Activated CD4-positive, alpha-beta T cell treated with anti-CD3 and anti-CD28 coated beads, Interleukin-2, amount 10 ng/mL, durations not matched to agents 24 days and 14 days (primary cell): ENCODE measurements around the gene MAGED4. TPM values are rescaled to one million over a fixed set of nuclear protein-coding genes. Genes with fewer than 3 reads are reported as not detected.

Experiments used
- DNase-seq: peaks from one replicate; pipeline ENCODE4 v3.0.0; 2022
- H3K27ac Mint-ChIP-seq: one replicate; pipeline ENCODE4 v1.8.0; 2022; ENCODE audit warnings: mild to moderate bottlenecking, mixed read lengths
- H3K27me3 Mint-ChIP-seq: one replicate; pipeline ENCODE4 v1.8.0; 2022; ENCODE audit warnings: mixed read lengths
- H3K36me3 Mint-ChIP-seq: one replicate; pipeline ENCODE4 v1.8.0; 2022; ENCODE audit warnings: low read depth, mild to moderate bottlenecking, mixed read lengths
- H3K4me1 Mint-ChIP-seq: one replicate; pipeline ENCODE4 v1.8.0; 2021; ENCODE audit warnings: mixed read lengths
- H3K4me3 Mint-ChIP-seq: one replicate; pipeline ENCODE4 v1.8.0; 2022; ENCODE audit warnings: mild to moderate bottlenecking, moderate library complexity, mixed read lengths
- H3K9me3 Mint-ChIP-seq: one replicate; pipeline ENCODE4 v1.8.0; 2021; ENCODE audit warnings: mixed read lengths
- intact Hi-C: fragments of 100-400 bp; cut with micrococcal nuclease; formaldehyde crosslinking; loops from one replicate; pipeline ENCODE4 v1.15.1; 2023
- total RNA-seq: library from RNA; stranded (reverse); gene quantifications from 2 replicates; pipeline ENCODE4 v1.2.3, GENCODE V29; 2022

MAGED4 gene
- total RNA-seq, 1 donor from 2014 or later: not detected

- H3K9me3 Mint-ChIP-seq: no peaks in the 10 kb centered on the region
- H3K27me3 Mint-ChIP-seq: no peaks in the 10 kb centered on the region
- intact Hi-C loops: no loop called here
- no peak overlapping the region for H3K4me3 Mint-ChIP-seq
- DNase-seq: no peak
- no peak overlapping the region for H3K27ac Mint-ChIP-seq
- H3K36me3 Mint-ChIP-seq: no peaks in the 10 kb centered on the region
- no peaks in the 10 kb centered on the region for H3K4me1 Mint-ChIP-seq
These were observed 36.2 kb downstream of the MAGED4 start for GRCh38 chrX:52220936-52221335.

Other genes starting within 250 kb of the MAGED4 start
- 0.28 and 0.52 TPM in 2 replicates for gene MAGED4B, start 115.7 kb upstream of the MAGED4 start, total RNA-seq
- not detected in 2 replicates for gene XAGE2, start 184.1 kb downstream of the MAGED4 start, total RNA-seq